Stimulated activated CD4-positive, alpha-beta T cell treated with anti-CD3 and anti-CD28 coated beads, Interleukin-2, amount 100 ng/mL, for 24 hours (primary cell): Measurements from ENCODE around the gene KRT7.
A peak's percentile ranks its signal among the peaks of the same experiment; 100 is the strongest.
"Not testable (repeated sequence)": the region's sequence is repeated elsewhere in the genome, so short reads cannot be mapped to it uniquely, and the experiment has no call there.

Experiments
- DNase-seq, 2 donors: peaks; one replicate each; pipeline ENCODE4 v3.0.0-alpha.2; 2020

The KRT7 gene

GRCh38 chr12:52245962-52246569 lies 13.0 kb downstream of the KRT7 start:
- DNase-seq: no peak

- DNase-seq: no peak
These were observed 13.9 kb downstream of the KRT7 start for GRCh38 chr12:52246720-52247621.

- DNase-seq: no peak
These were observed 14.8 kb downstream of the KRT7 start for GRCh38 chr12:52247622-52248540.

GRCh38 chr12:52248541-52249461 lies 15.8 kb downstream of the KRT7 start:
- no peak for DNase-seq

- DNase-seq: no peak
These were observed 16.5 kb downstream of the KRT7 start for GRCh38 chr12:52249511-52250047.

- no peak for DNase-seq
These were observed 17.3 kb downstream of the KRT7 start for GRCh38 chr12:52250048-52250990.

GRCh38 chr12:52251367-52252051 lies 18.5 kb downstream of the KRT7 start:
- no peak for DNase-seq

- DNase-seq: peak in 1 of 2 donors; percentile 16
These were observed 19.2 kb downstream of the KRT7 start for GRCh38 chr12:52252175-52252615.

- no peak for DNase-seq
These were observed 19.8 kb downstream of the KRT7 start for GRCh38 chr12:52252728-52253343.

- DNase-seq: no peak
These were observed 20.5 kb downstream of the KRT7 start for GRCh38 chr12:52253391-52254179.

GRCh38 chr12:52254180-52254964 lies 21.3 kb downstream of the KRT7 start:
- DNase-seq: no peak

- DNase-seq: no peak
These were observed 22.1 kb downstream of the KRT7 start for GRCh38 chr12:52254965-52255751.

- no peak for DNase-seq
These were observed 23.0 kb downstream of the KRT7 start for GRCh38 chr12:52255926-52256583.

- no peak for DNase-seq
These were observed 23.5 kb downstream of the KRT7 start for GRCh38 chr12:52256584-52256935.

- no peak for DNase-seq
These were observed 24.1 kb downstream of the KRT7 start for GRCh38 chr12:52257074-52257551.

- DNase-seq: not testable (repeated sequence)
These were observed 24.9 kb downstream of the KRT7 start for GRCh38 chr12:52257922-52258321.
